Measurements from ENCODE around the gene HRC. TPM values are rescaled to one million over a fixed set of nuclear protein-coding genes. Genes with fewer than 3 reads are reported as not detected.
A peak's percentile ranks its signal among the peaks of the same experiment; 100 is the strongest.

The HRC gene
- total and polyA plus RNA-seq, 8 donors: 0.44 to 8.1 (median 0.83) TPM; not detected in 3

DNA sequence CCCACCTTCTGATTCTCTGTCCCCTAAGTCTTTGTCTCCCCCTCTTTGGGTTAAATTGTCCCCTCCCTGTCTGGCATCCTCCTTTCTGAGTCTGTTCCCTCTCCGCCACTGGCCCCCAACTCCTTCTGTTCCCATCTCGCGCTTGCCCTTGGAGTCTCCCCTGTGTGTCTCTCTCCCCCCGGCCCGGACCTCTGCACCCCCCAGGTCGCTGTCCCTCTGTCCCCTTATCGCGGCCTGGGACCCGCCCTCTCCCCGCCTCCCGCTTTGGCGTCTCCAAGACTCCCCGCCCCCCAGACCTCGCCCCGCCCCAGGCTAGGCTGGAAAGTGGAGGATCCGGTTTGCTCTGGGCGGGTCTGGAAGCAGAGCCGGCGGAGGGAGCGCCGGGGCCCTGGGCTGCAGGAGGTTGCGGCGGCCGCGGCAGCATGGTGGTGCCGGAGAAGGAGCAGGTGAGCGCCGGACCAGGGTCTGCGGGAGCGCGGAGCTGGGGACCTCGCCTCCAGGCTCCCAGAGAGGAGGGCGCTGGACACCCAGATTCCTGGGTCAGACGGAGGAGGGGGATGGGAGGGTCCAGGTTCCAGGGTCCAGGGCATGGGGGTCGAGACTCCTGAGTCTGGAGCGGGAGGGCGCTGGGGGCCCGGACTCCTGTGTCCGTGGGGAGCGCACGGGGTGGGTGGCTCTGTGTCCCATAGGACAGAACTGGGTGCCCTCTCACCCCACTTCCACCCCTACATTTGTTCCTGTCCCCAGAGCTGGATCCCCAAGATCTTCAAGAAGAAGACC is 2.4 kb upstream of the HRC start, which contains the start of gene TRPM4:
TSS of gene TRPM4 (plus strand) at position 348 of the 780 bp plus-strand sequence. CDS start at position 423, 75 bp downstream.
- H3K27me3 ChIP-seq: peaks cover 0 to 12% (median 0%) of the 10 kb centered on the region in 3 donors
- peak; percentile 96 to 97 for DNase-seq
- 1 to 2% (median 1%) methylated on average over 19 to 41 of the region's 41 CpGs for WGBS, 5 donors

DNA sequence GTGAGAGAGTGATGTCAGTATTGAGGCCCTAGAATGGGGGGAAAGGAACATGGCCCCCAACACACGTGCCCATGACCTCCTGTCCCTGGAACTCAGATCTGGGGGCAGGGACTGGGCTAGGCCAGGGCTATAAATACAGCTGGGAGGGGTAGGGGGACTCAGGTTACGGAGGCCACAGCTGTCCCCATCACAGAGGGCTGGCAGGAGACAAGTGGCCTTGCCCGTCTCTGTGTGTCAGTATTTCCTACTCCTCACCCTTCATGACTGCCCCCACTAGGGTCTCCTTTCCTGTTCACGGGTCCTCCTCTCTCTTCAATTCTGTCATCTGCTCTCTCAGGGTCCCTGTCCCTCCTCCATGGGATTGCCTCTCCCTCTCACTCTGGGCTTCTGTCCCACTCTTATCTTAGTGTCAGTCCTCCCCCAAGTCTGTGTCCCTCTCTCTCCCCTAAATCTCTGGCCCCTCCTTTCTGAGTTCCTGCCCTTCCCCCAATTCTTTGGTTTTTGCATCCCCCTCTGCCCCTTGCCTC is 687 bp upstream of the HRC start:
- WGBS, 5 donors: 67 to 89% (median 73%) methylated on average over 4 of the region's 4 CpGs
- Histone ChIP-seq H3K9me3 (no peaks in the 10 kb centered on the region), H3K27ac (peak overlapping the region in 2 of 5 donors; percentile 26 to 35), H3K36me3 (peaks cover 0 to 3% (median 0%) of the 10 kb centered on the region in 4 donors), H3K4me1 (peaks cover 18 to 54% (median 42%) of the 10 kb centered on the region in 4 donors), H3K27me3 (peaks cover 0 to 21% (median 0%) of the 10 kb centered on the region in 3 donors), H3K4me3 (no peak overlapping the region)
- DNase-seq: peak in 1 of 2 donors; percentile 74
- TF ChIP-seq, protein P1, sequence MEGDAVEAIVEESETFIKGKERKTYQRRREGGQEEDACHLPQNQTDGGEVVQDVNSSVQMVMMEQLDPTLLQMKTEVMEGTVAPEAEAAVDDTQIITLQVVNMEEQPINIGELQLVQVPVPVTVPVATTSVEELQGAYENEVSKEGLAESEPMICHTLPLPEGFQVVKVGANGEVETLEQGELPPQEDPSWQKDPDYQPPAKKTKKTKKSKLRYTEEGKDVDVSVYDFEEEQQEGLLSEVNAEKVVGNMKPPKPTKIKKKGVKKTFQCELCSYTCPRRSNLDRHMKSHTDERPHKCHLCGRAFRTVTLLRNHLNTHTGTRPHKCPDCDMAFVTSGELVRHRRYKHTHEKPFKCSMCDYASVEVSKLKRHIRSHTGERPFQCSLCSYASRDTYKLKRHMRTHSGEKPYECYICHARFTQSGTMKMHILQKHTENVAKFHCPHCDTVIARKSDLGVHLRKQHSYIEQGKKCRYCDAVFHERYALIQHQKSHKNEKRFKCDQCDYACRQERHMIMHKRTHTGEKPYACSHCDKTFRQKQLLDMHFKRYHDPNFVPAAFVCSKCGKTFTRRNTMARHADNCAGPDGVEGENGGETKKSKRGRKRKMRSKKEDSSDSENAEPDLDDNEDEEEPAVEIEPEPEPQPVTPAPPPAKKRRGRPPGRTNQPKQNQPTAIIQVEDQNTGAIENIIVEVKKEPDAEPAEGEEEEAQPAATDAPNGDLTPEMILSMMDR (IDR thresholded peaks at IDR 0.05): no peak
- TF ChIP-seq EP300 (IDR thresholded peaks at IDR 0.05) (no peak), POLR2A (IDR thresholded peaks at IDR 0.05) (no peak), POLR2AphosphoS5 (IDR thresholded peaks at IDR 0.05) (no peak)
- intact Hi-C loops (cut with DNase I; ENCODE audit: low total_unique reads): loop anchor here (10.0 kb wide), 1 partner anchor 61 kb away; no protein-coding TSS in a partner anchor

More for the DNA sequence above, 2.4 kb upstream of the HRC start, which contains the start of gene TRPM4:
- H3K4me1 ChIP-seq: peaks cover 6 to 45% (median 33%) of the 10 kb centered on the region in 4 donors
- H3K36me3 ChIP-seq: peaks cover 0 to 11% (median 5%) of the 10 kb centered on the region in 4 donors
- TF ChIP-seq EP300 (IDR thresholded peaks at IDR 0.05) (no peak), POLR2AphosphoS5 (IDR thresholded peaks at IDR 0.05) (peak; percentile 59 to 95 (median 94)), POLR2A (IDR thresholded peaks at IDR 0.05) (peak in 2 of 4 donors; percentile 73 to 86)
- TF ChIP-seq, protein P1 (IDR thresholded peaks at IDR 0.05): no peak
- no peaks in the 10 kb centered on the region for H3K9me3 ChIP-seq
- H3K27ac ChIP-seq: peak within 1 kb of the TSS; percentile 86 to 97 (median 92)
- peak within 1 kb of the TSS; percentile 66 to 86 (median 83) for H3K4me3 ChIP-seq
- intact Hi-C loops (cut with DNase I; ENCODE audit: low total_unique reads): loop anchor here (10.0 kb wide), 1 partner anchor 63 kb away; no protein-coding TSS in a partner anchor

DNA sequence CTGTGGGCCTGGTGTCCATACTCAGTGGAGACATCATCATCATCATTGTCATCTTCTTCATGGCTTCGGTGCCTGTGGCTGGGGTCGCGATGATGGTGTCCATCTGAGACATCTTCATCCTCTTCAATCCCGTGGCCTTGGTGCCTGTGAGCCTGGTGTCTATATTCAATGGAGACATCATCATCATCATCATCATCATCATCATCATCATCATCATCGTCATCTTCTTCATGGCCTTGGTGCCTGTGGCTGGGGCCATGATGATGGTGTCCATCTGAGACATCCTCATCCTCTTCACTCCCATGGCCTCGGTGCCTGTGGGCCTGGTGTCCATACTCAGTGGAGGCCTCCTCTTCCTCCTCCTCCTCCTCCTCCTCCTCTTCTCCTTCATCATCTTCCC is 917 bp downstream of the HRC start:
- H3K27ac ChIP-seq: no peak overlapping the region
- H3K36me3 ChIP-seq: no peaks in the 10 kb centered on the region
- peaks cover 0 to 37% (median 0%) of the 10 kb centered on the region in 3 donors for H3K27me3 ChIP-seq
- H3K4me1 ChIP-seq: peaks cover 22 to 55% (median 47%) of the 10 kb centered on the region in 4 donors
- no peaks in the 10 kb centered on the region for H3K9me3 ChIP-seq
- H3K4me3 ChIP-seq: no peak overlapping the region
- DNase-seq: no peak
- intact Hi-C loops (cut with DNase I; ENCODE audit: low total_unique reads): loop anchor here (10.0 kb wide), 1 partner anchor 59 kb away; no protein-coding TSS in a partner anchor
- TF ChIP-seq POLR2A (IDR thresholded peaks at IDR 0.05): no peak
- TF ChIP-seq, protein P1 (IDR thresholded peaks at IDR 0.05): no peak
- TF ChIP-seq EP300 (IDR thresholded peaks at IDR 0.05): no peak
- no peak for TF ChIP-seq POLR2AphosphoS5 (IDR thresholded peaks at IDR 0.05)
- 86 to 98% (median 96%) methylated on average over 6 of the region's 6 CpGs for WGBS, 5 donors

DNA sequence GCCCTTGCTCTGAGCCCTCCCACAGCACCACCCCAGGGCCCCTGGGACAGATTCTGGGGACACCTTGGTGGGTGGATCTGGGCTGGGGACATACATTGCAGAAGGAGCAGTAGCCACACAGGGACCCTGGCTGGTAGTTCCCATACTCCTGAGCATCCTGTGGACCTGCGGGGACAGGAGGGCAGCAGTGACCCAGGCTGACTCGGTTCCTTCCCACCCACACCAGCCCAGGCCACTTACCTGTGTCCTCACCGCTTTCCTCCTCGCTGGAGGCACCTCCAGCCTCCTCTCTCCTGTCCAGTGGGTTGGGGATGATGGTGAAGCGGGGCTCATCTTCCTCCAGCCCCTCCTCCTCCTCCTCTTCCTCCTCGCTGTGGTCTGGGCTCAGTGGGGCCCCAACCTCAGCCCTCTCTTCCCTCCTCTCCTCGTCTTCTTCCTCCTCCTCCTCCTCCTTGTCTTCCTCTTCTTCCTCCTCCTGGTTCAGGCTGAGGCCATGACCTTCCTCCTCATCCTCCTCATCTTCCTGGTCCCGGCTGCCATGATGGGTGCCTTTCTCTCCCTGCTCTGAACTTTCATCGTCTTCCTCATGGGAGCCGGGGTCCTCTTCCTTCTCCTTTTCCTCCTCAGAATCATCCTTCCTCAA is 1.9 kb downstream of the HRC start:
- no peak for DNase-seq
- TF ChIP-seq POLR2A (IDR thresholded peaks at IDR 0.05) (no peak), EP300 (IDR thresholded peaks at IDR 0.05) (no peak), POLR2AphosphoS5 (IDR thresholded peaks at IDR 0.05) (no peak)
- TF ChIP-seq, protein P1 (IDR thresholded peaks at IDR 0.05): no peak
- Histone ChIP-seq H3K4me1 (peaks cover 31 to 55% (median 50%) of the 10 kb centered on the region in 4 donors), H3K27ac (no peak overlapping the region), H3K27me3 (peaks cover 0 to 44% (median 0%) of the 10 kb centered on the region in 3 donors), H3K9me3 (no peaks in the 10 kb centered on the region), H3K4me3 (no peak overlapping the region), H3K36me3 (no peaks in the 10 kb centered on the region)
- WGBS, 5 donors: 88 to 93% (median 92%) methylated on average over 9 to 10 of the region's 10 CpGs
- intact Hi-C loops (cut with DNase I; ENCODE audit: low total_unique reads): loop anchor here (10.0 kb wide), 1 partner anchor 58 kb away; no protein-coding TSS in a partner anchor

Data from stomach (tissue), 9 donors.